ENCODE results near the gene IFRD2.
A peak's percentile ranks its signal among the peaks of the same experiment; 100 is the strongest.

Gene IFRD2, protein sequence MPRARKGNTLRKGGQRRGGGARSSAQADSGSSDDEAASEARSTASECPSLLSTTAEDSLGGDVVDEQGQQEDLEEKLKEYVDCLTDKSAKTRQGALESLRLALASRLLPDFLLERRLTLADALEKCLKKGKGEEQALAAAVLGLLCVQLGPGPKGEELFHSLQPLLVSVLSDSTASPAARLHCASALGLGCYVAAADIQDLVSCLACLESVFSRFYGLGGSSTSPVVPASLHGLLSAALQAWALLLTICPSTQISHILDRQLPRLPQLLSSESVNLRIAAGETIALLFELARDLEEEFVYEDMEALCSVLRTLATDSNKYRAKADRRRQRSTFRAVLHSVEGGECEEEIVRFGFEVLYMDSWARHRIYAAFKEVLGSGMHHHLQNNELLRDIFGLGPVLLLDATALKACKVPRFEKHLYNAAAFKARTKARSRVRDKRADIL

DNA sequence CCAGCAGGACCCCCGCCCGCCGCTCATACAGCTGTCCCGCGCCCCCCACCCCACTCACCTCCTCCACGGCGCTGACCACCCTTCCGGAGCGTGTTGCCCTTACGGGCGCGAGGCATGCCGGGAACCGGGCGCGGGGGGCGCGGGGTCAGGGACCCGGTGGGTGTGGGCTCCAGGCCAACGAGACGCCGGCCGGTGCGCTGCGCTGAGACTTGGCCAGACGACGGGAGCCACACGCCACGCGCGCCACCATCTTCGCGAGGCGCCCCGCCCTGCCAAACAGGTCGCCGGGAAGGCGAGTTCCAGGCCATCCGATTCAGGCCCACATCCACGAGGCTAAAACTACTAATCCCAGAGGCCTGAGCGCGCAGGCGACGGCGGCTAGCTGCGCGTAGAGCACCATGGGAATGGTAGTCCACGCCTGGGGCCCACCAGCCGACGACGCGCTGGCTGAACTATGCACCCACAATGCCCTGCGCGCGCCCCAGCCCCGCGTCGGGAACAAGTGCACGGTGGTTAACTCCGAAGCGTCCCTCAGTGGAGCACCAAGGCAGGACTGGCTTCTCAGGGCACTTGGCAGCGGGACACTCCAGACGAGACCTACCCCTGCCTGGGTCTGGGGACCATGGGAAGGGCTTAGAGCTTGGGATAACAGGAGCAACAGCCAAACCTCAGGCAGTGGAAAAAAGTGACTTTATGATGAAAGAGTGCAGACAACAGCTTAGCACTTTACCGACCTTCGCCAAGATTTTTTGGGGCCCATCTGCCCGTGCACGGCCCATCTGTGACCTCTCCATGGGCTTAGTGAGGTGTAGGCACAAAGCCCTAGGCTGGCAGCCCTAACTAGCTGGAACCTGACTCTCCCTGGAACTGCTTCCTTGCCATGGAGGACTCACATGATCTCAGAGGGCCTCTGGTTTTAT lies at the start of gene IFRD2:
Gene IFRD2 (minus strand): TSS at position 271 of the 920 bp plus-strand sequence. CDS start 155 bp downstream, at position 116.
- peak within 1 kb of the TSS; percentile 92 for H3K4me3 ChIP-seq (ENCODE audit: low read depth, low read length)
- peak; percentile 91 for DNase-seq (ENCODE audit: low read depth)

DNA sequence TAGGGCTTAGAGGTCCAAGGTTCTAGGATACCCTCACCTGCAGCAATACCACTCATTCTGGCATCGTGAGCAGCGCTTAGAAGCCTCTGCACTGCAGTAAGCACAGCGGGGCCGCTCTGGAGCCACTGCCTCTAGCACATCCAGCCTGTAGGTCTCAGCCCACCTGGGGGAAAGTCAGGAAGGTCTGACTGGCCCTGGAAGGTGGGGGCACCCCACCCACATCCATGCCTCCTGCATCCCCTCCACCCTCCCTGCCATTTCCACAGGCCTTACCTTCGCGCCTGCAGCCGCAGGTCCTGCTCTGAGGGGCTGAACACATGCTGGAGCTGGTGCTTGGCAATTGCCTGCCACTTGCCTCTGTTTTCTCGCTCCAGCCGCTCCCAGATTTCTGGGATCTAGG lies 49.3 kb upstream of the IFRD2 start:
- no peak for DNase-seq (ENCODE audit: low read depth)
- H3K4me3 ChIP-seq (ENCODE audit: low read depth, low read length): peak overlapping the region; percentile 55

DNA sequence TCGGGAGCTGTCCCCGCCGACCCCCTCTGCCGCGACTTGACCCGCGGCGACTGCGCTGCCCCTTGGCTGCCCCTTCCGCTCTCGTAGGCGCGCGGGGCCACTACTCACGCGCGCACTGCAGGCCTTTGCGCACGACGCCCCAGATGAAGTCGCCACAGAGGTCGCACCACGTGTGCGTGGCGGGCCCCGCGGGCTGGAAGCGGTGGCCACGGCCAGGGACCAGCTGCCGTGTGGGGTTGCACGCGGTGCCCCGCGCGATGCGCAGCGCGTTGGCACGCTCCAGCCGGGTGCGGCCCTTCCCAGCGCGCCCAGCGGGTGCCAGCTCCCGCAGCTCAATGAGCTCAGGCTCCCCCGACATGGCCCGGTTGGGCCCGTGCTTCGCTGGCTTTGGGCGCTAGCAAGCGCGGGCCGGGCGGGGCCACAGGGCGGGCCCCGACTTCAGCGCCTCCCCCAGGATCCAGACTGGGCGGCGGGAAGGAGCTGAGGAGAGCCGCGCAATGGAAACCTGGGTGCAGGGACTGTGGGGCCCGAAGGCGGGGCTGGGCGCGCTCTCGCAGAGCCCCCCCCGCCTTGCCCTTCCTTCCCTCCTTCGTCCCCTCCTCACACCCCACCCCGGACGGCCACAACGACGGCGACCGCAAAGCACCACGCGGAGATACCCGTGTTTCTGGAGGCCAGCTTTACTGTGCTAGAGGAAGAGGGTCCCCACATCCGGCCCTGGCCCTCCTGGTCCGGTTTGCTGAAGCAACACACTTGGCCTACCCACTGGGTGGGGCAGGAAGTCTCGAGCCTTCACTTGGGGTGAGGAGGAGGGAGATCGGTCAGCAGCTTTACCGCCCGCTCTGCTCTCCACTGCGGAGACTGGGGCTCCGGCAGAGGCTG lies 48.5 kb upstream of the IFRD2 start, which contains the start of gene RASSF1:
Gene RASSF1 (minus strand): TSS at position 389 of the 882 bp plus-strand sequence. CDS start 31 bp downstream, at position 358.
- peak within 1 kb of the TSS; percentile 55 for H3K4me3 ChIP-seq (ENCODE audit: low read depth, low read length)
- DNase-seq (ENCODE audit: low read depth): no peak

DNA sequence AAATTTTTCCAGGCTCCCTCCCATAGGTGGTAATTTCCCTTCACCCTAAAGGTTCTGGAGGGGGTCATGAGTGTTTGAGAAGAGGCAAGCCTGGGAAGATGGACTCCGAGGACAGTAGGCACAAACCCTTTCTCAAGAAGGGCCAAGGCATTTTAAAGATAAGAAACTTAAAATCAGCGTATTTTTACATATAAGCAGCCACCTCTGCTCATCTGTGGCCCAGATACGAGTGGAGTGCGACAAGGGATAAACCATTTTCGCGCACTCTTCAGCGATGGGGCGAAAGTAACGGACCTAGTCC lies 47.9 kb upstream of the IFRD2 start:
- no peak for DNase-seq (ENCODE audit: low read depth)

DNA sequence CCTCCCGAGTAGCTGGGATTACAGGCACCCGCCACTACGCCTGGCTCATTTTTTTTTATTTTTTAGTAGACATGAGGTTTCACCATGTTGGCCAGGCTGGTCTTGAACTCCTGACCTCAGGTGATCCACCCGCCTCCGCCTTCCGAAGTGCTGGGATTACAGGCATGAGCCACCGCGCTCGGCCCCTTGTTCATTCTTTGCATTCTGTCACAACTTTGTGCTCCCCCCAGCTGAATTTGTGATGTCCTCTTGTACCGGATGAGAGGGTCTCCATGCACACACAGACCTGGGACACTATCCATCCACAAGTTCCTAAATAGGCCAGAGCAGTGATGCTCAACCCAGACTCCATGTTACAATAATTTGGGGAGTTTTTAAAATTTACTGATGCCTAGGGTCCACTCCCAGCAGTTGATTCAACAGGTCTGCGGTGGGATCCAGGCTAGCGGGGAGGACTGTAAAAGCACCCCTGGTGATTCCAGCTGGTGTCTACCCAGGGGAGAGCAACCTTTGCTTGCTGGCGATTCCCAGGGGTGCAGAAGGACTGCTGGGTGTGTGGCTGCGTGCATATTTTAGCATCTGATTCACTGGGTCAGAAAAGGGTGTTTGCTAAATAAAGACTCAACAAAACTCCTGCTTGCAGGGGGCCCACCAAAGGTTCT lies 47.4 kb upstream of the IFRD2 start:
- H3K4me3 ChIP-seq (ENCODE audit: low read depth, low read length): peak overlapping the region; percentile 55
- DNase-seq (ENCODE audit: low read depth): no peak

More for the DNA sequence above, 47.9 kb upstream of the IFRD2 start:
- H3K4me3 ChIP-seq (ENCODE audit: low read depth, low read length): peak overlapping the region; percentile 55

DNA sequence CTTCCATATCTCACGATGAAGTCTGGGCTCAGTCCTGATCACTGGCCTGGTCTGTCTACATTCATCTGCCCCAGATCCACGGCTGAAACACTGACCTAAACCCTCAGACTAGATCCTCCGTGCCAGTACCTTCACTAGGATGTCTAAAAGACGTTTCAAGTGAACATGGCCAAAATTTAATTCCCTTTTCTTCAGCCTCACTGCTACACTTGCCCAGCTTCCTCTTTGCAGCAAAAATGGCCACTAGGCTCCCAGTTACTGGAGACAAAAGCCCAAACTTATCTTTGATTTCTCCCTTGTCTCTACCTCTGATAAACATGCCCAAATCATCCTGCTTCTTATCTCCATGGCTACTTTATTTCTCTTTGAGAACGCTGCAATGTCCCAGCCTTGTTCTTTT lies 46.7 kb upstream of the IFRD2 start:
- H3K4me3 ChIP-seq (ENCODE audit: low read depth, low read length): no peak overlapping the region
- no peak for DNase-seq (ENCODE audit: low read depth)

DNA sequence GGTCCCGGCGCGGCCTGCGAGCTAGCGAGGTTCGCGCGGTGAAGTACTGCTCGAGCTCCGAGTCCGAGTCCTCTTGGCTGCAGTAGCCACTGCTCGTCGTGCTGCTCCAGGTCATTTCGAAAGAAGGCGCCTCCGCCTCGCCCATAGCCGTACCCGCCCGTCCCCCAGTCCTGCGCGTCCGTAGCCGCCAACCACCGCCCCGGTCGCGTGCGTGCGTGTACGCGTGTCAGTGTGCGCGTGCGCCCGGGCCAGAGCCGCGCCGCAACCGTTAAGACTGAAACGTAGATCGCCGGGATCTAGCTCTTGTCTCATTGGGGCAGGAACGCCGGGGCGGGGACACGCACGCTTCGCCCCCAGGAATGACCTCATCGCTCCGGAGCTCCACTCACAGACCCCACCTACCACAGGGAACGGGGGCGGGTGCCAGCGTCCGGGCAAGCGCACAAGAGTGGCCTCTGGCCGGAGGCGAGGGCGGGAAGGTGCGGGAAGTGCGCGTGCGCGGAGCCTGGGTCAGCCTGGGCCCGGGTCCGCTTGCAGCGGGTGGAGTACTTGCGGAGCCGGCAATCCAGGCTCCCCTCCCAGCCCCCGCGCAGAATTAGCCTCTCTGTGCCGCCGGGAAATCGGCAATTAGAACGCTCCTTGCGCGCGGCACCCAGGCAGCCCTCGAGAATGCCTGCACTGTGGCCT lies 45.1 kb upstream of the IFRD2 start:
- peak overlapping the region; percentile 83 for H3K4me3 ChIP-seq (ENCODE audit: low read depth, low read length)
- peak; percentile 98 for DNase-seq (ENCODE audit: low read depth)

DNA sequence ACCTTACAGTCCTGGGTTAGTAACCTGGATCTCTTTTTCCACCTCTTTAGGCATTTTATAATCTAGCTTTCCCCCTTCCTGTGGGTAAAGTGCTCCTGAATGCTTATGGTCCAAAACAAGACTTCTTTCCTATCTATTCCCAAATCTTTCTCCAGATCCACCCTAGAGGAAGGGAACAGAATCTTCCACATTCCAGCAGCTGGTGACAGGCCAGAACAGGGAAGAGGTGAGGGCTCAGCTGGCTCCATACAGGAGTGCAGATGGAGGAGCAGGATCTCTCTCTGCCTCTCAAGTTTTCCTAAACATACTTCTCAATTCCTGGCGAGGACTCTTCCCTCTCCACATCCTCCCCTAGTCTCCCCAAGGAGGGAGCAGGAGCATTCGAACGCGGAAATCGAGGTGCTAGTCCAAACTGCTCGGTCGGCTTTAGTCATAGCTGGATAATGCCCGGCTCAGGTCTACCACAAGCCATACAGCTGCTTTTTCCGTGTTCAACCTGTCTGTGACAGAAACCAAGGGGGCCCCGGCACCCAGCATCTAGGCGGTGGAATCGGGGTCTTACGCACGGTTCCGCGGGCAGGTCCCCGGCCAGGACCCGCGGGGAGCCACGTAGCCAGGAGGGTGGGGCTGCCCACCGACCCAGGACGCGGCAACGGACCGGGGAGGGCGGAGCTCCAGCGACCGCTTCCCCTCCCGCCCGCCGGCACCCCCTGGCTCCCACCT lies 44.4 kb upstream of the IFRD2 start:
- peak overlapping the region; percentile 83 for H3K4me3 ChIP-seq (ENCODE audit: low read depth, low read length)
- DNase-seq (ENCODE audit: low read depth): no peak

DNA sequence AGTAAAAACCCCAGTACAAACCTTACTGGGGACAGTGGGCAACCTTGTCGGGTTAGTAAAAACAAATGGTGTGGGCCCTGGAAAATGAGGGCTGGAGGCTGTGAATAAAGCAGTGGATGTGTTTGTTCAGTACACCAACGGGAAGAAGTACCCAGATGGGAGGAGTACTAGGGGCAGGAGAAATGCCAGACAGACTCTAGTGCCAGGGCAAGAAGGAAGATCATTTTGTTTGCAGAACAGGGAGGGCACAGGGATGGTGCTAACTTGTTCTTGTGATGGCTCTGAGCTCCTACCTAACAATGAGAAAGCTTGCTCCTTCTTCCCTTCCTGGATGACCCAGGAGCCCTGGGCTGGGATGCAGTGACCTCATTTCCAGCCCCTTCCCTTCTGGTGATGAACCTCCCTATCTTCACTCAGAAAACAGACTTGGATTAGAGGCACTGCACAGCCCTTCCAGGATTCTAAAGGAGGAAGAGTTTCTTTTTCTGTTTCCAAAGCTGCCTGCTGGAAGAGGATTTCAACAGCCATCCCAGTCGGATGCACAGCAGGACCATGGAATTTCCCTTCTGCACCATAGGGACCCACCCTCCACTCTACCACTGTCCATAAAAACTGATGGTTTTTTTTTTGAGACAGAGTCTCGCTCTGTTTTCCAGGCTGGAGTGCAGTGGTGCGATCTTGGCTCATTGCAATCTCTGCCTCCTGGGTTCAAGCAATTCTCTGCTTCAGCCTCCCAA lies 42.3 kb upstream of the IFRD2 start:
- no peak overlapping the region for H3K4me3 ChIP-seq (ENCODE audit: low read depth, low read length)
- no peak for DNase-seq (ENCODE audit: low read depth)

DNA sequence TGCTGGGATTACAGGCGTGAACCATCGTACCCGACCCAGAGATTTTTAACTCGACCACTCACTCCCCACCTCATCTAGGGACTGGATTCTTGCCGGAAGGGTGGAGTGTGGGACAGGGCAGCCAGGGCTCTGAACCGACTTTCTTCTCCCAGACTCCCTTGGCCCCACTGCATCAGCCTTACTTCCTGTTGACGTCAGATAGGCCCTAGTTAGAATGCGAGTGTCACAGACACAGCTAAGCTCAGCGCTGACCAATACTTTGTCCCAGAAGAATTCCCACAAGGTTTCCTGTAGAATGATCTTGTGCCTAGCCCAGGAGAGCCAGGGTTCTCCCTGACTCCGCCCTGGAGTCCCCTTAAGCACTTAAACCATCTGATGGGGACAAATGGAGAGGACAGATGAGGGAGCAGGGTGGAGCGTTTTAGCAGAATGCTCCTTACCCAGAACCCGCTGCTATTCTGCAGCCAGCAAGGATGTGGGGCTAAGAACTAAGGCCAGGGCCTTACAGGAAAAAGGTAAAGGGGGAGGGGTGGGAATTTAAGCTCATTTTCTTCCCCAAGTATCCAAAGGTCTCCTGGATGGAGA lies 41.6 kb upstream of the IFRD2 start:
- no peak overlapping the region for H3K4me3 ChIP-seq (ENCODE audit: low read depth, low read length)
- peak; percentile 65 for DNase-seq (ENCODE audit: low read depth)

DNA sequence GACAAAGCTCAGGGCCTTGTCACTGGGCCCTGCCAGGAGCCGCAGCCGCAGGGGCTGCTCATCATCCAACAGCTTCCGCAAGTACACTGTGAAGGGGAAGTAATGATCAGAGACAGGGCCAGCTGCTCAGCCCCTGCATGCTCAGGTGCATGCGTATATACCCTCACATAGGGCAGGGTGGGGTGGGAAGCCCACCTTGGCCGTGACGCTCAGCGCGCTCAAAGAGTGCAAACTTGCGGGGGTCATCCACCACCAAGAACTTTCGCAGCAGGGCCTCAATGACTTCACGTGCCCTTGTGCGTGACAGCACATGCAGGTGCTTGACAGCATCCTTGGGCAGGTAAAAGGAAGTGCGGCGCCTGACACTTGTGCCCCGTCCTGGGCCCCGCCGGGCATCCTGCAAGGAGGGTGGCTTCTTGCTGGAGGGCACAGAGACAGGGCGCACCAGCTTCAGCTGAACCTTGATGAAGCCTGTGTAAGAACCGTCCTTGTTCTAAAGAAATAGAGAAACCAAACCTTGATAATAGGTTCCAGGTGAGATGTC lies 39.2 kb upstream of the IFRD2 start:
- no peak for DNase-seq (ENCODE audit: low read depth)
- no peak overlapping the region for H3K4me3 ChIP-seq (ENCODE audit: low read depth, low read length)

DNA sequence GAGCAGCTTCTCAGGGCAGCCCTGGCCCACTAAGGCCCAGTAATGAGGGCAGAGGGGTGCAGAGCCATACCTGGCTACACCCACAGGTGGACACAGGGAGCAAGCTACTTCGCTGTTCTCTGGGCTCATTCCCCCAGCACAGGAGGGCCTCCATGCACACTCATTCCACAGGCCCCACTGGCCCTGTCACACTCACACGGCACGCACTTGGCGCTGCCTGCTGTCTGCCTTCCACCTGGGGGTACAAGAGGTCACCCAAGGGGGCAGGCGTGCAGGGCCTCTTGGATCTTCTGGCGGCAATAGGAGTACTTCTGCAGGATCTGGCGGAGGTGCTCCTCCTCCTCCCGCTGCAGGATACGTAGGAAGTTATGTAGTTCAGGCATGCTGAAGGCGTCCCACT lies 38.1 kb upstream of the IFRD2 start:
- no peak overlapping the region for H3K4me3 ChIP-seq (ENCODE audit: low read depth, low read length)
- DNase-seq (ENCODE audit: low read depth): no peak

DNA sequence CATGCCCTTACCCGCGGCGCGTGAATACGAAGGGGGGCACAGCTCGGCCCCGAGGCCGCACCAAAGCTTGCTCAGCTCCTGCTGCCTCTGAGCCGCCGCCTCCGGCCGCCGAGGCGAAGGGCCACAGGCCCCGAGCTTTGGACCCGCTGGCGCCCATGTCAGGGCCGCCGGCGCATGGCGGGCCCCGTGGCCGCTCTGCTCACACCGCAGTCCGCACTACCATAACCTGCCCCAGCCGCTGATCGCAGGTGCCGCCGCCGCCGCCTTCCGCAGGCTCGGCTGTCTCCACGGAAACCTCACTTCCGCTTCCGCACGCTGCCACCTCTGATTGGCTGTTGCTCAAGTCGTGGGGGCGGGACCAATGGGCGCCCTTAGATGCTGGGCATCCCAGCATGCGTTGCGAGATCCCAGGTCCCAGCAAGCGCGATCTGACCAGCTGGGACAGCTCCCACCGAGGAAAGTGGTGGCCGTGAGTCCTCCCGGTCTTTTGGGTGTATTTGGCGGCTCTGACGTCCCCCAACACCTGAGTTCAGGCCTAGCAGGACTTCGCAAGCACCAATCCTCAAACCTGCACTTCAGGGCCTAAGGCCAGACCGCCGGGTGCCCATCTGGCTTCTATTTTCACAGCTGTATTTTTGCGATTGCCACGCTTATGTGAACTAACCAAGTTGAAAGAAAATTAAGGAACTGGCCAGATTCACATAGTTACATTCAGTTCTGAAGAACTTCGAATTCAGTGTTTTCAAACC lies 35.9 kb upstream of the IFRD2 start, which contains the start of gene TUSC2:
Gene TUSC2 (minus strand): TSS at position 281 of the 749 bp plus-strand sequence. CDS start 124 bp downstream, at position 157.
- peak within 1 kb of the TSS; percentile 94 for H3K4me3 ChIP-seq (ENCODE audit: low read depth, low read length)
- peak; percentile 81 for DNase-seq (ENCODE audit: low read depth)

DNA sequence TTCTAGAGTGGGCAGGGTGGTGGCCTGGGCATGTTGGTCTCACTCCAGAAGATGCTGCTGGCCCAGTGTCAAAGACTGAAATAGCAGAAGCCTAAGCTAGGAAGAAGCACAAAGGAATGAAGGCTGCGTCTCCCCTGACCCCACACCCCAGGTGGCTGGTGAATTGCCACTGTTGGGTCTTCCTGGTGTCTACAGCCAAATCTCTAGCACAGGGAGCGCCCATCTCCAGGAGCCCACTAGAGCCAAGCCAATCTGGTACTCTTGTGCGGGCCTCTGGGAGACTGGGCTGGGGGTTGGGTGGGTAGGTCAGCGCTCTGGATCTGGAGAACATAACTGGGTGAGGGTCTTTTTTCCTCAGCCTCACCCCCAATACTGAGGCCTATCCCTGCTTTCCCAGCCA lies 34.9 kb upstream of the IFRD2 start:
- H3K4me3 ChIP-seq (ENCODE audit: low read depth, low read length): peak overlapping the region; percentile 94
- DNase-seq (ENCODE audit: low read depth): no peak

DNA sequence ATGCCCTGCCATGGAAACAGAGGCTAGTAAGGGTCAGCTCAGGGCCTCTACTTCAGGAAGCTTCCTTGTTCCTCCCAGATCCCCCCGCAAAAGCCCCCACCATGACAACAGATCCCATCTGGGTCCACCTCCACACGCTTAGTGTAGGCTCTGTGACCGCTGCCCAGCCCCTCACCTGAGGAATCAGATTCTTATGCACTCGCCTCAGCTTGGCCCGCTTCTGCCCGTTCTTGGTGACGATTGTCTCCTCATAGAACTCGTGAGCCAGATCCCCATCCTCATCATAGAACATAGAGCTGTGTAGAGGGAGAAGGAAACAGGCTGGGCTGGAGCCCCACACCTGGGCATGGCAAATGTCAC lies 33.9 kb upstream of the IFRD2 start:
- no peak for DNase-seq (ENCODE audit: low read depth)
- H3K4me3 ChIP-seq (ENCODE audit: low read depth, low read length): no peak overlapping the region

Data from skeletal muscle cell (primary cell).